ENCODE measurements around the gene CNPPD1. TPM values are rescaled to one million over a fixed set of nuclear protein-coding genes. Genes with fewer than 3 reads are reported as not detected.

CNPPD1 gene
- total RNA-seq, 1 donor from 2014 or later, result 32.2 TPM

GRCh38 chr2:219213026-219213415, 36.3 kb upstream of the CNPPD1 start:
- no peak for TF ChIP-seq POLR2A (IDR thresholded peaks at IDR 0.05)
- no peak for TF ChIP-seq CTCF (IDR thresholded peaks at IDR 0.05)
- no peak for TF ChIP-seq POLR2AphosphoS5 (IDR thresholded peaks at IDR 0.05; ENCODE audit: insufficient read depth in 1 of 2, low read depth in 1 of 2)
- Histone ChIP-seq H3K27me3 (no peaks in the 10 kb centered on the region), H3K4me1 (peaks cover 31% of the 10 kb centered on the region), H3K4me3 (no peak overlapping the region), H3K36me3 (peaks cover 0 to 54% of the 10 kb centered on the region in 2 donors), H3K27ac (no peak overlapping the region), H3K9me3 (no peaks in the 10 kb centered on the region)
- peak in 1 of 2 donors; percentile 72 for DNase-seq (ENCODE audit: extremely low spot score in 2 of 2)
- intact Hi-C loops (cut with DNase I), result no loop called here

GRCh38 chr2:219210886-219211362, 34.2 kb upstream of the CNPPD1 start:
- H3K36me3 ChIP-seq, result peaks cover 0 to 50% of the 10 kb centered on the region in 2 donors
- peak in 1 of 2 donors; percentile 72 for DNase-seq (ENCODE audit: extremely low spot score in 2 of 2)
- no peak overlapping the region for H3K4me3 ChIP-seq
- intact Hi-C loops (cut with DNase I), result no loop called here
- no peaks in the 10 kb centered on the region for H3K27me3 ChIP-seq
- no peak for TF ChIP-seq POLR2AphosphoS5 (IDR thresholded peaks at IDR 0.05; ENCODE audit: insufficient read depth in 1 of 2, low read depth in 1 of 2)
- no peak for TF ChIP-seq CTCF (IDR thresholded peaks at IDR 0.05)
- TF ChIP-seq POLR2A (IDR thresholded peaks at IDR 0.05), result no peak
- no peak overlapping the region for H3K27ac ChIP-seq
- peaks cover 24% of the 10 kb centered on the region for H3K4me1 ChIP-seq
- no peaks in the 10 kb centered on the region for H3K9me3 ChIP-seq

GRCh38 chr2:219210196-219210885, 33.6 kb upstream of the CNPPD1 start:
- no peak for TF ChIP-seq CTCF (IDR thresholded peaks at IDR 0.05)
- no peak for TF ChIP-seq POLR2A (IDR thresholded peaks at IDR 0.05)
- no peak for TF ChIP-seq POLR2AphosphoS5 (IDR thresholded peaks at IDR 0.05; ENCODE audit: insufficient read depth in 1 of 2, low read depth in 1 of 2)
- H3K36me3 ChIP-seq, result peaks cover 0 to 44% of the 10 kb centered on the region in 2 donors
- H3K27me3 ChIP-seq, result no peaks in the 10 kb centered on the region

GRCh38 chr2:219209236-219210195, 32.8 kb upstream of the CNPPD1 start:
- TF ChIP-seq POLR2AphosphoS5 (IDR thresholded peaks at IDR 0.05; ENCODE audit: insufficient read depth in 1 of 2, low read depth in 1 of 2), result no peak
- TF ChIP-seq CTCF (IDR thresholded peaks at IDR 0.05), result no peak
- TF ChIP-seq POLR2A (IDR thresholded peaks at IDR 0.05), result no peak
- intact Hi-C loops (cut with DNase I), result no loop called here
- peak in 1 of 2 donors; percentile 82 for DNase-seq (ENCODE audit: extremely low spot score in 2 of 2)
- Histone ChIP-seq H3K9me3 (no peaks in the 10 kb centered on the region), H3K36me3 (peaks cover 0 to 36% of the 10 kb centered on the region in 2 donors), H3K27me3 (no peaks in the 10 kb centered on the region), H3K4me1 (peaks cover 22% of the 10 kb centered on the region), H3K27ac (no peak overlapping the region), H3K4me3 (no peak overlapping the region)

More at GRCh38 chr2:219210196-219210885, 33.6 kb upstream of the CNPPD1 start:
- intact Hi-C loops (cut with DNase I), result no loop called here
- no peak overlapping the region for H3K27ac ChIP-seq
- H3K4me1 ChIP-seq, result peaks cover 22% of the 10 kb centered on the region
- no peak overlapping the region for H3K4me3 ChIP-seq
- peak in 1 of 2 donors; percentile 83 for DNase-seq (ENCODE audit: extremely low spot score in 2 of 2)
- no peaks in the 10 kb centered on the region for H3K9me3 ChIP-seq
